IMR-90 (cell line): Measurements from ENCODE around the gene DGKZ. TPM values are rescaled to one million over a fixed set of nuclear protein-coding genes. Genes with fewer than 3 reads are reported as not detected.

Experiments
- ATAC-seq: fragments of 200-7000 bp; cut with Tn5 transposase; 2 replicates; pipeline ENCODE4 v1.9.1; 2020; ENCODE audit warnings: low read depth, mild to moderate bottlenecking, moderate library complexity
- BruUV-seq: library from RNA; stranded (reverse); fragments of 400-500 nt; replicated peaks from 2 replicates; lab custom pipeline; 2021; lab: Mats Ljungman, UMichigan
- CTCF ChIA-PET: fragments of 300-600 bp; formaldehyde crosslinking; extraction: SDS; loops from one replicate; lab custom pipeline; 2021; ENCODE audit warnings: antibody characterized with exemption; lab: Yijun Ruan, JAX
- POLR2A ChIA-PET: fragments of 300-600 bp; sonication (Branson Sonifier 250); formaldehyde crosslinking; loops from one replicate; lab custom pipeline; 2022; ENCODE audit warnings: antibody characterized with exemption; ENCODE audit not compliant: unreplicated experiment; lab: Charles Lee
- DNase-seq: peaks from one replicate; pipeline ENCODE4 v3.0.0; 2013
- H2AFZ ChIP-seq: replicated peaks from 2 replicates; pipeline ENCODE3; 2013; ENCODE audit warnings: low read length, mild to moderate bottlenecking; ENCODE audit not compliant: poor library complexity
- H2AK5ac ChIP-seq: 2 replicates; pipeline ENCODE4 v1.6.1; 2013; ENCODE audit warnings: low read depth, low read length, inconsistent platforms
- H2AK9ac ChIP-seq: replicated peaks from 2 replicates; pipeline ENCODE3; 2013; ENCODE audit warnings: mild to moderate bottlenecking, low read depth, low read length, moderate library complexity; ENCODE audit not compliant: poor library complexity
- H2BK120ac ChIP-seq: 2 replicates; pipeline ENCODE4 v1.6.1; 2013; ENCODE audit warnings: low read depth, low read length, inconsistent platforms
- H2BK15ac ChIP-seq: 3 replicates; pipeline ENCODE4 v1.6.1; 2013; ENCODE audit warnings: low read depth, low read length, inconsistent platforms
- H2BK20ac ChIP-seq: 2 replicates; pipeline ENCODE4 v1.6.1; 2013; ENCODE audit warnings: low read depth, mild to moderate bottlenecking, inconsistent platforms, low read length, moderate library complexity
- H2BK5ac ChIP-seq: 2 replicates; pipeline ENCODE4 v1.6.1; 2013; ENCODE audit warnings: mild to moderate bottlenecking, low read depth, low read length, inconsistent platforms; ENCODE audit not compliant: poor library complexity, severe bottlenecking
- H3K14ac ChIP-seq: replicated peaks from 2 replicates; pipeline ENCODE4 v1.6.1; 2013; ENCODE audit warnings: low read depth, low read length, inconsistent platforms
- H3K18ac ChIP-seq: 2 replicates; pipeline ENCODE4 v1.6.1; 2013; ENCODE audit warnings: low read depth, low read length, control low read depth
- H3K23ac ChIP-seq: 2 replicates; pipeline ENCODE4 v1.6.1; 2013; ENCODE audit warnings: low read depth, low read length, inconsistent platforms
- H3K27ac ChIP-seq: 2 replicates; pipeline ENCODE4 v1.5.1; 2013; ENCODE audit warnings: mild to moderate bottlenecking, control low read depth, low read length; ENCODE audit not compliant: insufficient read depth
- H3K27me3 ChIP-seq: 2 replicates; pipeline ENCODE4 v1.6.1; 2013; ENCODE audit warnings: low read length; ENCODE audit not compliant: control insufficient read depth, insufficient read depth
- H3K36me3 ChIP-seq: 2 replicates; pipeline ENCODE4 v1.6.1; 2013; ENCODE audit warnings: low read length, mixed read lengths; ENCODE audit not compliant: control insufficient read depth, insufficient read depth
- H3K4ac ChIP-seq: 2 replicates; pipeline ENCODE4 v1.6.1; 2013; ENCODE audit warnings: low read depth, low read length, inconsistent platforms
- H3K4me1 ChIP-seq: 2 replicates; pipeline ENCODE4 v1.6.1; 2013; ENCODE audit warnings: low read length, mixed read lengths; ENCODE audit not compliant: control insufficient read depth, insufficient read depth
- H3K4me2 ChIP-seq: 2 replicates; pipeline ENCODE4 v1.6.1; 2013; ENCODE audit warnings: low read depth, mild to moderate bottlenecking, control low read depth, low read length, moderate library complexity
- H3K4me3 ChIP-seq: 2 replicates; pipeline ENCODE4 v1.5.1; 2013; ENCODE audit warnings: low read depth, mild to moderate bottlenecking, control low read depth, low read length, moderate library complexity; ENCODE audit not compliant: insufficient read depth
- H3K56ac ChIP-seq: 2 replicates; pipeline ENCODE4 v1.6.1; 2013; ENCODE audit warnings: low read length, inconsistent platforms; ENCODE audit not compliant: insufficient read depth; ENCODE audit errors: extremely low read depth
- H3K79me1 ChIP-seq, 2 experiments: 2 replicates each; pipeline ENCODE4 v1.6.1; 2013; ENCODE audit warnings: low read length in 2 of 2, inconsistent platforms in 1 of 2, low read depth in 1 of 2
- H3K9ac ChIP-seq: 2 replicates; pipeline ENCODE4 v1.6.1; 2013; ENCODE audit warnings: low read depth, low read length, control low read depth
- H3K9me1 ChIP-seq: 2 replicates; pipeline ENCODE4 v1.6.1; 2013; ENCODE audit warnings: low read length, inconsistent platforms; ENCODE audit not compliant: insufficient read depth
- H3K9me3 ChIP-seq: 2 replicates; pipeline ENCODE4 v1.6.1; 2013; ENCODE audit warnings: low read length; ENCODE audit not compliant: control insufficient read depth, insufficient read depth
- H4K20me1 ChIP-seq: 2 replicates; pipeline ENCODE4 v1.6.1; 2013; ENCODE audit warnings: low read length, inconsistent platforms; ENCODE audit not compliant: insufficient read depth
- H4K5ac ChIP-seq: 2 replicates; pipeline ENCODE4 v1.6.1; 2013; ENCODE audit warnings: mild to moderate bottlenecking, low read depth, low read length, control low read depth
- H4K8ac ChIP-seq, 2 experiments: 2 replicates each; pipeline ENCODE4 v1.6.1; 2013; ENCODE audit warnings: low read depth in 2 of 2, low read length in 2 of 2, control low read depth in 1 of 2, inconsistent platforms in 1 of 2
- H4K91ac ChIP-seq: 2 replicates; pipeline ENCODE4 v1.6.1; 2013; ENCODE audit warnings: low read depth, low read length, inconsistent platforms; ENCODE audit not compliant: insufficient read depth
- MAZ ChIP-seq: IDR thresholded peaks from 2 replicates; pipeline ENCODE4 v1.6.1; 2012; ENCODE audit warnings: low read depth, mild to moderate bottlenecking, low read length, improper control_type of control experiment, moderate library complexity, borderline replicate concordance
- SMC3 ChIP-seq: fragments of 150-350 bp; IDR thresholded peaks from 2 replicates; pipeline ENCODE4 v1.6.1; 2016; ENCODE audit warnings: low read depth, mild to moderate bottlenecking, antibody characterized with exemption, low read length, moderate library complexity
- WGBS, 2 experiments: methylation state at CpG; one replicate each; pipeline versions ENCODE4 v1.1.5 to v1.1.7; 2013; ENCODE audit warnings: missing lambda C conversion rate in 2 of 2; ENCODE audit not compliant: insufficient read length in 1 of 2; ENCODE audit errors: extremely low coverage in 2 of 2; 5-methylcytosine and 5-hydroxymethylcytosine counted together
- dilution Hi-C: fragments of 300-500 bp; cut with HindIII; formaldehyde crosslinking; loops from one replicate; pipeline ENCODE4 v1.14.3; 2018; ENCODE audit warnings: low sequenced_read_pairs; ENCODE audit not compliant: unreplicated experiment
- in situ Hi-C: fragments of 300-500 bp; cut with MboI; formaldehyde crosslinking; loops from 3 replicates; pipeline ENCODE4 v1.14.3; 2019; ENCODE audit warnings: low sequenced_read_pairs, inconsistent platforms, mixed read lengths
- intact Hi-C: fragments of 100-400 bp; cut with micrococcal nuclease; formaldehyde crosslinking; loops from 2 replicates; pipeline ENCODE4 v1.10.0; 2022
- polyA plus RNA-seq, 3 experiments: library from polyadenylated mRNA; depleted of rRNA; stranded (reverse); fragments of >200 nt; gene quantifications; 2 replicates each; pipeline ENCODE4 v1.2.3, GENCODE V29; 2012; ENCODE audit warnings: low replicate concordance in 1 of 3
- total RNA-seq: library from RNA; depleted of rRNA; stranded (reverse); fragments of >200 nt; gene quantifications from 2 replicates; pipeline ENCODE4 v1.2.3, GENCODE V29; 2012

The DGKZ gene
- total and polyA plus RNA-seq, 2 of the 4 experiments (the other 2 are of a cell fraction): 46.8 to 62.0 TPM

DNA sequence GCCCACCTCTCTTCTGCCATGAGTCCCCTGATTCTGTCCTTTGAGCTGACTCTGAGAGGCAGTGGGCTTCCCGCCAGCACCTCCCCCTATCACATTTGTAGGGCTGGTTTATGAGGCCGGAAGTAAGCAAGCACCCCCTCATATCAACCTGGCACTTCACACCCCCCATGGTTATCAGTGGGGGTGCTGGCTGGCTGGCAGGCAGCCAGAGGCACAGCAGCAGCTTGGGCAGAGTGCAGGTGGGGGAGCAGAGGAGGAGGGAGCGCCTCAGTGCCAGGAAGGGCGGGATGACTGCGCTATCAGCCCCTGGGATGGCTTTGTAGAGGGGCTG, 67.2 kb downstream of the DGKZ start:
- intact Hi-C loops: no loop called here
- Histone ChIP-seq H3K4ac (no peak overlapping the region), H3K9ac (no peak overlapping the region), H3K79me1 (peaks cover 0 to 6% of the 10 kb centered on the region in 2 experiments; a peak in 1 of 4 replicates), H3K27me3 (no peaks in the 10 kb centered on the region), H4K91ac (no peak overlapping the region), H3K36me3 (peaks cover 28% of the 10 kb centered on the region), H2BK5ac (no peak overlapping the region), H2AK5ac (no peak overlapping the region), H2AFZ (no peak overlapping the region), H3K4me3 (no peak overlapping the region), H2AK9ac (no peak overlapping the region), H3K9me3 (no peaks in the 10 kb centered on the region), H4K20me1 (no peaks in the 10 kb centered on the region), H4K8ac (no peak overlapping the region), H3K18ac (no peak overlapping the region), H2BK20ac (no peak overlapping the region), H4K5ac (no peak overlapping the region), H3K4me1 (no peaks in the 10 kb centered on the region), H3K14ac (no peak overlapping the region), H3K56ac (no peak overlapping the region), H3K4me2 (no peak overlapping the region), H3K27ac (no peak overlapping the region), H3K9me1 (peaks cover 14% of the 10 kb centered on the region), H2BK120ac (no peak overlapping the region), H2BK15ac (no peak overlapping the region), H3K23ac (no peak overlapping the region)
- in situ Hi-C loops: no loop called here
- CTCF ChIA-PET: no interaction called here
- no TSS peak for BruUV-seq
- WGBS, 2 experiments: no CpG with 5 or more reads among the region's 5 CpGs
- dilution Hi-C loops: no loop called here
- DNase-seq (no peak), ATAC-seq (no peak)
- TF ChIP-seq SMC3 (no peak), MAZ (no peak)
- POLR2A ChIA-PET: no interaction called here
